MCF 10A (cell line): Measurements from ENCODE around the gene HECTD1. TPM values are rescaled to one million over a fixed set of nuclear protein-coding genes. Genes with fewer than 3 reads are reported as not detected.

Experiments
- BruUV-seq: library from RNA; stranded (reverse); fragments of 400-500 nt; replicated peaks from 2 replicates; lab custom pipeline; 2021; lab: Mats Ljungman, UMichigan
- CTCF ChIA-PET: fragments of 300-600 bp; sonication (Branson Sonifier 250); formaldehyde crosslinking; extraction: SDS; loops from one replicate; lab custom pipeline; 2021; ENCODE audit warnings: antibody characterized with exemption, inconsistent platforms; lab: Yijun Ruan, JAX
- POLR2A ChIA-PET: fragments of 300-600, 350-650 bp; sonication (Branson Sonifier 250); formaldehyde crosslinking; extraction: SDS; loops from one replicate; lab custom pipeline; 2020; ENCODE audit warnings: antibody characterized with exemption, inconsistent platforms; lab: Yijun Ruan, JAX
- DNase-seq: peaks from one replicate; pipeline ENCODE4 v3.0.0-alpha.2; 2018; ENCODE audit not compliant: unreplicated experiment
- H3K27ac Mint-ChIP-seq: one replicate; pipeline ENCODE4 v1.8.0; 2022; ENCODE audit warnings: mild to moderate bottlenecking, low read depth, mixed read lengths; ENCODE audit not compliant: unreplicated experiment
- H3K27me3 Mint-ChIP-seq: one replicate; pipeline ENCODE4 v1.8.0; 2022; ENCODE audit warnings: mixed read lengths; ENCODE audit not compliant: insufficient read depth, unreplicated experiment
- H3K36me3 Mint-ChIP-seq: one replicate; pipeline ENCODE4 v1.8.0; 2022; ENCODE audit warnings: mild to moderate bottlenecking, moderate library complexity, mixed read lengths; ENCODE audit not compliant: insufficient read depth, unreplicated experiment
- H3K4me1 Mint-ChIP-seq: one replicate; pipeline ENCODE4 v1.8.0; 2022; ENCODE audit warnings: mixed read lengths; ENCODE audit not compliant: insufficient read depth, unreplicated experiment
- H3K4me3 Mint-ChIP-seq: one replicate; pipeline ENCODE4 v1.8.0; 2022; ENCODE audit warnings: mild to moderate bottlenecking, moderate library complexity, mixed read lengths; ENCODE audit not compliant: unreplicated experiment
- H3K9me3 Mint-ChIP-seq: one replicate; pipeline ENCODE4 v1.8.0; 2022; ENCODE audit warnings: mixed read lengths; ENCODE audit not compliant: unreplicated experiment
- intact Hi-C: fragments of 100-400 bp; cut with micrococcal nuclease; formaldehyde crosslinking; loops from 2 replicates; pipeline ENCODE4 v1.14.1; 2022
- total RNA-seq: library from RNA; stranded (reverse); gene quantifications from 2 replicates; pipeline ENCODE4 v1.2.3, GENCODE V29; 2022
- TF ChIP-seq, protein P1 (sequence below): fragments of 200-600 bp; IDR thresholded peaks from one replicate; pipeline ENCODE4 v1.8.0; 2022; ENCODE audit warnings: antibody characterized with exemption, mild to moderate bottlenecking; ENCODE audit not compliant: unreplicated experiment

HECTD1 gene
- total RNA-seq, 1 experiment from 2014 or later: 122 TPM

GRCh38 chr14:31161274-31161673, 46.3 kb downstream of the HECTD1 start:
- Mint-ChIP-seq H3K27ac (no peak overlapping the region), H3K36me3 (peaks cover 85% of the 10 kb centered on the region), H3K27me3 (no peaks in the 10 kb centered on the region), H3K4me1 (peaks cover 15% of the 10 kb centered on the region), H3K4me3 (no peak overlapping the region), H3K9me3 (no peaks in the 10 kb centered on the region)
- TF ChIP-seq, protein P1, sequence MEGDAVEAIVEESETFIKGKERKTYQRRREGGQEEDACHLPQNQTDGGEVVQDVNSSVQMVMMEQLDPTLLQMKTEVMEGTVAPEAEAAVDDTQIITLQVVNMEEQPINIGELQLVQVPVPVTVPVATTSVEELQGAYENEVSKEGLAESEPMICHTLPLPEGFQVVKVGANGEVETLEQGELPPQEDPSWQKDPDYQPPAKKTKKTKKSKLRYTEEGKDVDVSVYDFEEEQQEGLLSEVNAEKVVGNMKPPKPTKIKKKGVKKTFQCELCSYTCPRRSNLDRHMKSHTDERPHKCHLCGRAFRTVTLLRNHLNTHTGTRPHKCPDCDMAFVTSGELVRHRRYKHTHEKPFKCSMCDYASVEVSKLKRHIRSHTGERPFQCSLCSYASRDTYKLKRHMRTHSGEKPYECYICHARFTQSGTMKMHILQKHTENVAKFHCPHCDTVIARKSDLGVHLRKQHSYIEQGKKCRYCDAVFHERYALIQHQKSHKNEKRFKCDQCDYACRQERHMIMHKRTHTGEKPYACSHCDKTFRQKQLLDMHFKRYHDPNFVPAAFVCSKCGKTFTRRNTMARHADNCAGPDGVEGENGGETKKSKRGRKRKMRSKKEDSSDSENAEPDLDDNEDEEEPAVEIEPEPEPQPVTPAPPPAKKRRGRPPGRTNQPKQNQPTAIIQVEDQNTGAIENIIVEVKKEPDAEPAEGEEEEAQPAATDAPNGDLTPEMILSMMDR: no peak
- ChIA-PET CTCF (no interaction called here), POLR2A (no interaction called here)
- DNase-seq: no peak
- intact Hi-C loops: no loop called here
- no TSS peak for BruUV-seq

DNA sequence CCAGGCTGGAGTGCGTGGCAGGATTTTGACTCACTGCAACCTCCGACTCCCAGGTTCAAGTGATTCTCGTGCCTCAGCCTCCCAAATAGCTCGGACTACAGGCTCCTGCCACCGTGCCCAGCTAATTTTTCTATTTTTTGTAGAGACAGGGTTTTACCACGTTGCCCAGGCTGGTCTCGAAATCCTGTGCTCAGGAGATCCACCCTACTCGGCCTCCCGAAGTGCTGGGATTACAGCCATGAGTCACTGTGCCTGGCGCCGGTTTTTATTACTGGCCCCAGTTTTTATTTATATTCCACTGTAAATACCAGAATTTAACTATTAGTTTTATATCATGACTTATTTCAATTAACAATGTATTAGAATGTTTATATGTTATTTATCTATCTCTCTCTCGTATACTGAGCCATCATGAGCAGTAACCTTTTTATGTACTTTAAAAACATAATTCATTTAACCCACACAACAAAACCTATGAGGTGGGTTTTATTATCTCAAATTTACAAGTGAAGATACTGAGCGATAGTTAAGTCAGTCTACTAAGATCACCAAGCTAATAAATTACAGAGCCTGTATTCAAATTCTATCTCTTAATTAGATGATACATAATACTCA, 47.8 kb downstream of the HECTD1 start:
- H3K4me1 Mint-ChIP-seq: peaks cover under 1% of the 10 kb centered on the region
- H3K4me3 Mint-ChIP-seq: no peak overlapping the region
- BruUV-seq: no TSS peak
- TF ChIP-seq, protein P1: no peak
- H3K36me3 Mint-ChIP-seq: peaks cover 86% of the 10 kb centered on the region
- intact Hi-C loops: no loop called here
- peak; percentile 56 for DNase-seq
- POLR2A ChIA-PET: interaction anchor here (0.5 to 1.4 kb wide), 4 partner anchors 8 to 108 kb away, joined by 3 read pairs; no protein-coding TSS in a partner anchor
- CTCF ChIA-PET: interaction anchor here (0.8 to 1.1 kb wide), 2 partner anchors 10 to 48 kb away, joined by 3 to 4 read pairs; partner anchors contain the start of gene HECTD1
- H3K27me3 Mint-ChIP-seq: no peaks in the 10 kb centered on the region
- no peaks in the 10 kb centered on the region for H3K9me3 Mint-ChIP-seq
- H3K27ac Mint-ChIP-seq: no peak overlapping the region

GRCh38 chr14:31154956-31155355, 52.6 kb downstream of the HECTD1 start:
- Mint-ChIP-seq H3K9me3 (no peaks in the 10 kb centered on the region), H3K27ac (no peak overlapping the region), H3K4me1 (no peaks in the 10 kb centered on the region), H3K4me3 (no peak overlapping the region), H3K27me3 (no peaks in the 10 kb centered on the region), H3K36me3 (peaks cover 87% of the 10 kb centered on the region)
- BruUV-seq: TSS peak; percentile 31
- peak; percentile 16 for DNase-seq
- TF ChIP-seq, protein P1: no peak
- POLR2A ChIA-PET: interaction anchor here (0.6 kb wide), 1 partner anchor 232 kb away, joined by 4 read pairs; no protein-coding TSS in a partner anchor
- intact Hi-C loops: no loop called here
- CTCF ChIA-PET: interaction anchor here (0.8 kb wide), 1 partner anchor 17 kb away, joined by 6 read pairs; no protein-coding TSS in a partner anchor

DNA sequence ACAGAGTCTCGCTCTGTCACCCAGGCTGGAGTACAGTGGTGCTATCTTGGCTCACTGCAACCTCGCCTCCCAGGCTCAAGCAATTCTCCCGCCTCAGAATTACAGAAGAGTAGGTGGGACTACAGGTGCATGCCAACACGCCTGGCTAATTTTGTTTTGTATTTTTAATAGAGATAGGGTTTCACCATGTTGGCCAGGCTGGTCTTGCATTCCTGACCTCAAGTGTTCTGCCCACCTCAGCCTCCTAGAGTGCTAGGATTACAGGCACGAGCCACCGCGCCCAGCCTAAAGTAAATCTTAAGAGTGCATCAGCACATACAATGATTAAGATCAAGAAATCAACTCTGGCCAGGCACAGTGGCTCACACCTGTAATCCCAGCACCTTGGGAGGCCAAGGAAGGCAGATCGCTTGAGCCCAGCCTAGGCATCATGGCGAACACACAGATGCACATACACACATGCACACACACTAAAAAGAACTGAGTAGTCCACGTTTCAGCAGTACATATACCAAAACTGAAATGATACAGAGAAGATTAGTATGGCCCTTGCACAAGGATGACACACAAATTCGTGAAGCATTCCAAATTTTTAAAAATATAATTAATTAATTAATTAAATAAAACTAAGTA, 65.0 kb downstream of the HECTD1 start:
- H3K4me1 Mint-ChIP-seq: no peaks in the 10 kb centered on the region
- no TSS peak for BruUV-seq

More for the DNA sequence above, 65.0 kb downstream of the HECTD1 start:
- Mint-ChIP-seq H3K4me3 (no peak overlapping the region), H3K27ac (no peak overlapping the region), H3K36me3 (peaks cover 96% of the 10 kb centered on the region), H3K27me3 (no peaks in the 10 kb centered on the region), H3K9me3 (no peaks in the 10 kb centered on the region)
- POLR2A ChIA-PET: no interaction called here
- no peak for DNase-seq
- CTCF ChIA-PET: no interaction called here
- TF ChIP-seq, protein P1: no peak
- intact Hi-C loops: no loop called here
